HCT116 (cell line): Measurements from ENCODE around the gene PCDHGA1.

Experiments
- CTCF ChIP-seq, 3 experiments: fragments of 200-600 bp in 1 of 3; sonication (generic) in 1 of 3; IDR thresholded peaks in 2 of 3; conservative IDR thresholded peaks in 1 of 3; 2 replicates each; pipeline ENCODE4 v1.5.1; 2012 to 2017; ENCODE audit warnings: low read depth in 2 of 3, low read length in 2 of 3, antibody characterized with exemption in 1 of 3, borderline replicate concordance in 1 of 3, control low read depth in 1 of 3, mild to moderate bottlenecking in 1 of 3, mixed read lengths in 1 of 3, mixed run types in 1 of 3, moderate library complexity in 1 of 3; ENCODE audit not compliant: insufficient read depth in 1 of 3
- EGR1 ChIP-seq: IDR thresholded peaks from 2 replicates; pipeline ENCODE4 v1.6.1; 2012; ENCODE audit warnings: low read depth
- EZH2 ChIP-seq: fragments of 200-600 bp; sonication (generic); IDR thresholded peaks from 2 replicates; pipeline ENCODE4 v1.6.1; 2017; ENCODE audit warnings: antibody characterized with exemption, mixed run types
- JUND ChIP-seq: IDR thresholded peaks from 2 replicates; pipeline ENCODE4 v1.6.1; 2012
- POLR2A ChIP-seq: IDR thresholded peaks from 2 replicates; pipeline ENCODE4 v1.7.0; 2011; ENCODE audit warnings: borderline replicate concordance; ENCODE audit not compliant: insufficient read depth, insufficient read length; ENCODE audit errors: extremely low read depth
- POLR2AphosphoS5 ChIP-seq: IDR thresholded peaks from 2 replicates; pipeline ENCODE4 v1.6.1; 2011; ENCODE audit warnings: mild to moderate bottlenecking, low read depth, low read length, moderate library complexity
- RAD21 ChIP-seq: IDR thresholded peaks from 2 replicates; pipeline ENCODE4 v1.6.1; 2012; ENCODE audit warnings: low read depth, mild to moderate bottlenecking
- SP1 ChIP-seq: IDR thresholded peaks from 2 replicates; pipeline ENCODE4 v1.6.1; 2012; ENCODE audit warnings: low read depth
- YY1 ChIP-seq: IDR thresholded peaks from 2 replicates; pipeline ENCODE4 v1.6.1; 2011; ENCODE audit warnings: low read length, low read depth, moderate library complexity, mild to moderate bottlenecking; ENCODE audit not compliant: insufficient replicate concordance; ENCODE audit errors: extremely low read depth

GRCh38 chr5:141529002-141529401, 198.7 kb downstream of the PCDHGA1 start:
- TF ChIP-seq POLR2A (no peak), SP1 (no peak), CTCF (IDR thresholded peaks at IDR 0.05 in 2 of 3, conservative IDR thresholded peaks at IDR 0.05 in 1 of 3; ENCODE audit: borderline replicate concordance in 1 of 3, insufficient read depth in 1 of 3, low read depth in 2 of 3, low read length in 2 of 3) (no peak), POLR2AphosphoS5 (no peak), EZH2 (no peak), JUND (no peak), RAD21 (no peak), EGR1 (no peak), YY1 (no peak)
